ENCODE data around the gene TBX15. TPM values are rescaled to one million over a fixed set of nuclear protein-coding genes. Genes with fewer than 3 reads are reported as not detected.

Gene TBX15
- total RNA-seq, 1 experiment from 2014 or later: 1.9 TPM

DNA sequence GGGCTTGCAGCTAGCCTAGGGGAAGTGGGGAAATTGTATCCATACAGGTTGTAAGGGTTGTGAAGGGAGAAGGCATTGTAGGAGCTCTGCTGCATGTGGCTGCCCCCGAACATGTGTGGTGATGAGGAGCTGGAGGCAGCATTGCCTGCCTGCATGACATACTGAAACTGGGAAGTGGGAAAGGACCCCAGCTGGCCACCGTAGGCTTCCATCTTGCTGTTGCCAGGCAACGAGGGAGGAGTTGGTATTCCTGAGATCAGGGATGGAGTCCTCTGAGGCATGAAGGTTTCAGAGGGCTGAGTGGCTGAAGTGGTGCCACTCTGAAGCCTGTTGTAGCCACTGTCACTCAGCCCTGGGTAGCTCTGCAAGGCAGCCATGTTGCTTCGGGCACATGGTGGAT is 103.2 kb downstream of the TBX15 start:
- Histone ChIP-seq H3K4me3 (ENCODE audit: low read depth in 2 of 2, low read length in 2 of 2) (no peak overlapping the region), H3K4me1 (ENCODE audit: control insufficient read depth, insufficient read depth, low read length) (no peaks in the 10 kb centered on the region), H3K27me3 (ENCODE audit: control insufficient read depth, insufficient read depth, low read length) (no peaks in the 10 kb centered on the region), H3K9me3 (ENCODE audit: control insufficient read depth, insufficient read depth, low read depth, low read length) (no peaks in the 10 kb centered on the region), H3K27ac (ENCODE audit: low read length) (no peak overlapping the region), H3K36me3 (ENCODE audit: control insufficient read depth, insufficient read depth, low read length) (no peaks in the 10 kb centered on the region)
- ChIA-PET CTCF (no interaction called here), POLR2A (no interaction called here)
- in situ Hi-C loops (cut with HindIII; ENCODE audit: low pct_unique_long_range_greater_than_20kb, low sequenced_read_pairs) (no loop called here), intact Hi-C loops (cut with micrococcal nuclease; ENCODE audit: unreplicated experiment) (no loop called here)
- TF ChIP-seq SIN3A (IDR thresholded peaks at IDR 0.05; ENCODE audit: borderline replicate concordance, insufficient read depth, low read depth, low read length): no peak
- TF ChIP-seq TCF7L2 (IDR thresholded peaks at IDR 0.05; ENCODE audit: low read depth, low read length): no peak
- TF ChIP-seq POLR2AphosphoS5 (IDR thresholded peaks at IDR 0.05; ENCODE audit: low read depth, low read length): no peak
- TF ChIP-seq CTCF (IDR thresholded peaks at IDR 0.05): no peak
- TF ChIP-seq REST (IDR thresholded peaks at IDR 0.05; ENCODE audit: insufficient read depth in 1 of 2, low read depth in 2 of 2, low read length in 1 of 2): no peak
- ATAC-seq (no peak), DNase-seq (ENCODE audit: low read depth, low spot score) (no peak)
- BruUV-seq (replicated peaks): no TSS peak

DNA sequence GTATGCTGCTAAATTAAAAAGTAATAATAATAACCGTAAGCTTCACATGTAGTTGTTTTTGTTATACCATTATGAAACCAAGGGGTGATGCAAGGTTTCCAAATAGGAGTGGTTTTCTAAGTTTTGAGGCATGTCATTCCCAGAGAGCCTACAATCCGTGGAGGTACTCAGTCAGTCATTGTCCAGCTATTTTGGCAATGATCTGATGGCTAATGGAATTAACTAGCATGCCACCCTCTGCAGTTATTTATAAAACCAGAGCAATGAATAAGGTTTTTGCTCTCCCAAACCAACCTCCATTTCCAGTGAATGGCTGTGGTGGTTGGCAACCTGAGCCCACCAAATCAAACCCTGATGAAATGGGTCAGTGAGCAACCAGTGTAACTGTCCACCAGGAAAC is 106.4 kb downstream of the TBX15 start:
- ChIA-PET POLR2A (no interaction called here), CTCF (no interaction called here)
- Histone ChIP-seq H3K36me3 (ENCODE audit: control insufficient read depth, insufficient read depth, low read length) (no peaks in the 10 kb centered on the region), H3K27ac (ENCODE audit: low read length) (no peak overlapping the region), H3K4me1 (ENCODE audit: control insufficient read depth, insufficient read depth, low read length) (no peaks in the 10 kb centered on the region), H3K4me3 (ENCODE audit: low read depth in 2 of 2, low read length in 2 of 2) (no peak overlapping the region), H3K9me3 (ENCODE audit: control insufficient read depth, insufficient read depth, low read depth, low read length) (no peaks in the 10 kb centered on the region), H3K27me3 (ENCODE audit: control insufficient read depth, insufficient read depth, low read length) (no peaks in the 10 kb centered on the region)
- no peak for ATAC-seq
- no peak for TF ChIP-seq CTCF (IDR thresholded peaks at IDR 0.05)
- TF ChIP-seq POLR2AphosphoS5 (IDR thresholded peaks at IDR 0.05; ENCODE audit: low read depth, low read length): no peak
- TF ChIP-seq TCF7L2 (IDR thresholded peaks at IDR 0.05; ENCODE audit: low read depth, low read length): no peak
- TF ChIP-seq REST (IDR thresholded peaks at IDR 0.05; ENCODE audit: insufficient read depth in 1 of 2, low read depth in 2 of 2, low read length in 1 of 2): no peak
- no peak for TF ChIP-seq SIN3A (IDR thresholded peaks at IDR 0.05; ENCODE audit: borderline replicate concordance, insufficient read depth, low read depth, low read length)
- DNase-seq (ENCODE audit: low read depth, low spot score): no peak
- intact Hi-C loops (cut with micrococcal nuclease; ENCODE audit: unreplicated experiment): no loop called here
- in situ Hi-C loops (cut with HindIII; ENCODE audit: low pct_unique_long_range_greater_than_20kb, low sequenced_read_pairs): no loop called here
- no TSS peak for BruUV-seq (replicated peaks)
